ACC112 (cell line): ENCODE results near the gene PPP1R26.

Experiments used
- H2AFZ ChIP-seq: fragments of 200-600 bp; sonication (generic); one replicate; pipeline ENCODE4 v1.6.0; 2017; ENCODE audit warnings: antibody characterized with exemption, low read length; ENCODE audit not compliant: unreplicated experiment
- H3K27ac ChIP-seq: fragments of 200-600 bp; sonication (generic); 2 replicates; pipeline ENCODE4 v1.5.1; 2014; ENCODE audit warnings: low read depth, mild to moderate bottlenecking, antibody characterized with exemption, low read length, moderate library complexity
- H3K27me3 ChIP-seq: fragments of 200-600 bp; sonication (generic); 2 replicates; pipeline ENCODE4 v1.6.1; 2014; ENCODE audit warnings: mild to moderate bottlenecking, antibody characterized with exemption, low read length, moderate library complexity, mixed read lengths; ENCODE audit not compliant: insufficient read depth
- H3K36me3 ChIP-seq: fragments of 200-600 bp; sonication (generic); 2 replicates; pipeline ENCODE4 v1.6.1; 2016; ENCODE audit warnings: mild to moderate bottlenecking, antibody characterized with exemption, low read length, moderate library complexity, mixed read lengths; ENCODE audit not compliant: insufficient read depth
- H3K4me1 ChIP-seq: fragments of 200-600 bp; sonication (generic); one replicate; pipeline ENCODE4 v1.6.1; 2016; ENCODE audit warnings: low read length, mixed read lengths; ENCODE audit not compliant: insufficient read depth, unreplicated experiment, control insufficient read depth
- H3K4me3 ChIP-seq: fragments of 200-600 bp; sonication (generic); 2 replicates; pipeline ENCODE4 v1.5.1; 2014; ENCODE audit warnings: mild to moderate bottlenecking, low read depth, low read length
- H3K79me2 ChIP-seq: fragments of 200-600 bp; sonication (generic); one replicate; pipeline ENCODE4 v1.6.0; 2016; ENCODE audit warnings: low read length; ENCODE audit not compliant: control insufficient read depth, unreplicated experiment, insufficient read depth

The PPP1R26 gene

DNA sequence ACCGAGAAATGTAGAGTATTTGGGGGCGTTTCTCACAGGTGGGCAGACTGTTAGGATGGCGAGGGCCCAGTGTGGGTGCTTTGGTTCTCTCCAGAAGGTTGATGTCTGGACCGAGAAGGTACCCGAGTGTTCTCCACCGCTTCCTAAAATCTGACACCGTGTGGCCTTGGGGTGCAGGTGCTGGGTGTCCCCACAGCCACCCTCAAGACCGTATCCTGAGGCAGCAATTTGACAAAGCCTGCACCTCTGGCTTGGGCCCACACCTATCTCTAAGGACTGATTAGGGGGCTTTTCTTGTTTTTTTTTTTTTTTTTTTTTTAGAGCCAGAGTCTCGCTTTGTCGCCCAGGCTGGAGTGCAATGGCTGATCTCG lies 1.3 kb downstream of the PPP1R26 start:
- Histone ChIP-seq H3K4me1 (peaks cover 4% of the 10 kb centered on the region), H3K4me3 (peak overlapping the region; percentile 81), H3K79me2 (peaks cover 3% of the 10 kb centered on the region), H3K27ac (no peak overlapping the region), H3K36me3 (no peaks in the 10 kb centered on the region), H2AFZ (peak overlapping the region; percentile 77), H3K27me3 (no peaks in the 10 kb centered on the region)

DNA sequence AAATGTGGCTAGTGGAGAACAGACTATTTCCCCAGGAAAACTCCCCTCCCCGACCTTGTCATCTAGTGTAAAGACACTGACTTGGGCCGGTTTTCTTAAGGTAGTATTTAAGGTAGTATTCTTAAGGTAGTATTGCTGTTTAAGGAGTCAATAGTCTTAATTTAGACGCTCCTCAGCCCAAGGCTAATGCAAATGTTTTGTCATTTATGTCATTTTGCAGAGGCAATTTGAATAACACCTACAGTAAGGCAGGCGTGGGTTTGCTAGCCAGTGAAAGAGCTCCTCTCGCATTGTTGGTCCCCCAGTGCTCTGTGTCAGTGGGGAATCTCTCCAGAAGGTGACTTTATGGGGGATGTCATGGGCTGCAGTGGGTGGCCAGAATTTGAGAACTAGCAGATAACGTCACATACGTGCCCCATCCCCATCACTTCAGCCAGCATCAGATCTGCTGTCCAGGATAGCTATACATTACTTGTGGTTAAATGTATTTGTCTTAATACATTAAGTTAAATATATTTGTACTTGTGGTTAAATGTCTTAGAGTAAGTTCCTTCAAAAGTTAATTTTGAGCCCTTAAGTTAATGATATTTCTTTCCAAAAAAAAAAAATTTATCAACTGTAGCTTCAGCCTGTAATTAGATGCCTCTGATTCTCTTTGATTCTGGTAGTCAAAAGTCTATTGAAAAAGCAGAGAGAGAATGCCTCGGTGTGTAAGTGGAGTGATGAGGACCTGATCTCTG lies 2.6 kb downstream of the PPP1R26 start:
- no peak overlapping the region for H3K27ac ChIP-seq

DNA sequence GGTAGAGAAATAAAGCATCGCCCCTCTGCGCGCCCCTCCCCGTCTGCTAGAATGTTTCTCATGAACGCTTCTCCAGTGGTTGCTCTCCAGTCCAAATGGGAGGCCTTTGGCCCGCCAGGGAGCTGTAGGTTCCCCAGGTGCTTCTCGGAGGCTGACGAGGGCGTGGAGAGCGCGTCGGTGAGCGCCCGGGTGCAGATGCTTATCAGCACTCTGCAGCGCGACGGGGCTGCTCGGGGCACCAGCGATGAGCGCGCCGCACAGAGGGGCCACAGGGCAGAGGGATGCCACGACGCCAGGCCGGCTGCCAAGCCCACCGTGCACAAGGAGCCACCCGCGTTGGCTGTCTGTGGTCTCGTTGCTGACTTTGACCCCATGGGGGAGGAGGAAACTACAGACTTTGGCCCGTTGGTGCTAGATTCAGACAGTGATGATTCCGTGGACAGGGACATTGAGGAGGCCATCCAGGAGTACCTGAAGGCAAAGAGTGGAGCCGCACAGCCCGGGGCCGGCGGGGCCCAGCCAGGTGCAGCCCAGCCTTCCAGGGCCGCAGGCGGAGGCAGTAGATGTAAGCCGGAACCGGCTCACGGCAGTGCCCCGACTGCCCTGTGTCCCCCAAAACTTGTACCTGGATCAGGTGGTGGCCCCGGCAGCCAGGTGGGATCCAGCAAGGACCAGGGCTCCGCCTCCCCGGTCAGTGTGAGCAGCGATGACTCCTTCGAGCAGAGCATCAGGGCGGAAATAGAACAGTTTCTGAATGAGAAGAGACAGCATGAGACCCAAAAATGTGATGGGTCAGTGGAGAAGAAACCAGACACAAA lies 5.1 kb downstream of the PPP1R26 start:
- H3K79me2 ChIP-seq = no peaks in the 10 kb centered on the region
- H3K27me3 ChIP-seq = no peaks in the 10 kb centered on the region
- H3K4me1 ChIP-seq = peaks cover 4% of the 10 kb centered on the region
- no peak overlapping the region for H2AFZ ChIP-seq
- no peak overlapping the region for H3K27ac ChIP-seq
- no peak overlapping the region for H3K4me3 ChIP-seq
- no peaks in the 10 kb centered on the region for H3K36me3 ChIP-seq

More for the DNA sequence above, 2.6 kb downstream of the PPP1R26 start:
- no peak overlapping the region for H3K4me3 ChIP-seq
- H3K79me2 ChIP-seq = peaks cover 3% of the 10 kb centered on the region
- no peak overlapping the region for H2AFZ ChIP-seq
- H3K27me3 ChIP-seq = no peaks in the 10 kb centered on the region
- H3K36me3 ChIP-seq = no peaks in the 10 kb centered on the region
- peaks cover 4% of the 10 kb centered on the region for H3K4me1 ChIP-seq

DNA sequence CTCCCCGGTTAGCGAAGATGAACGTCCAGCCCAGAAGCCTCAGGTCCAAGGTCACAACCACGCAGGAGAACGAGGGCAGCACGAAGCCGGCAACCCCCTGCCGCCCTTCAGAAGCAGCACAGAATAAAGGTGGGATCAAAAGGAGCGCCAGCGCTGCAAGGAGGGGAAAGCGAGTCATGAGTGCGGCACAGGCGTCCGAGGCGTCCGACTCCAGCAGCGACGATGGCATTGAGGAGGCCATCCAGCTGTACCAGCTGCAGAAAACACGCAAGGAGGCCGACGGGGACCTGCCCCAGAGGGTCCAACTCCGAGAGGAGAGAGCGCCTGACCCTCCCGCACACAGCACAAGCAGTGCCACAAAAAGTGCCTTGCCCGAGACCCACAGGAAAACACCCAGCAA lies 5.8 kb downstream of the PPP1R26 start:
- Histone ChIP-seq H2AFZ (no peak overlapping the region), H3K79me2 (no peaks in the 10 kb centered on the region), H3K4me3 (no peak overlapping the region), H3K27me3 (no peaks in the 10 kb centered on the region), H3K4me1 (peaks cover 4% of the 10 kb centered on the region), H3K27ac (no peak overlapping the region), H3K36me3 (no peaks in the 10 kb centered on the region)

DNA sequence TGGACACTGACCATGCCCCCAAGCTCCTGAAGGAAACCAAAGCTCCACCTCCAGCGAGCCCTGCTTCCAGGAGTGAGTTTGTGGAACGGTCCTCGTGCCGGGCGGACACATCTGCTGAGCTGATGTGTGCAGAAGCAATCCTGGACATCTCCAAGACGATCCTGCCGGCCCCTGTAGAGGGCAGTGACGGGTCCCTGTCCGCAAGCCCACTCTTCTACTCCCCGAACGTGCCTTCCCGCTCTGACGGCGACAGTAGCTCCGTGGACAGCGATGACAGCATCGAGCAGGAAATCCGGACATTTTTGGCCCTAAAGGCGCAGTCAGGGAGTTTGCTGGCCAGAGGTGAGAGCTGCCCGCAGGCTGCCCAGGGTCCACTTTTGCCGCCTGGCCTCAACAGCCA lies 6.2 kb downstream of the PPP1R26 start:
- Histone ChIP-seq H3K27me3 (no peaks in the 10 kb centered on the region), H3K79me2 (no peaks in the 10 kb centered on the region), H3K36me3 (no peaks in the 10 kb centered on the region), H2AFZ (no peak overlapping the region), H3K4me1 (peaks cover 3% of the 10 kb centered on the region), H3K27ac (no peak overlapping the region), H3K4me3 (no peak overlapping the region)

DNA sequence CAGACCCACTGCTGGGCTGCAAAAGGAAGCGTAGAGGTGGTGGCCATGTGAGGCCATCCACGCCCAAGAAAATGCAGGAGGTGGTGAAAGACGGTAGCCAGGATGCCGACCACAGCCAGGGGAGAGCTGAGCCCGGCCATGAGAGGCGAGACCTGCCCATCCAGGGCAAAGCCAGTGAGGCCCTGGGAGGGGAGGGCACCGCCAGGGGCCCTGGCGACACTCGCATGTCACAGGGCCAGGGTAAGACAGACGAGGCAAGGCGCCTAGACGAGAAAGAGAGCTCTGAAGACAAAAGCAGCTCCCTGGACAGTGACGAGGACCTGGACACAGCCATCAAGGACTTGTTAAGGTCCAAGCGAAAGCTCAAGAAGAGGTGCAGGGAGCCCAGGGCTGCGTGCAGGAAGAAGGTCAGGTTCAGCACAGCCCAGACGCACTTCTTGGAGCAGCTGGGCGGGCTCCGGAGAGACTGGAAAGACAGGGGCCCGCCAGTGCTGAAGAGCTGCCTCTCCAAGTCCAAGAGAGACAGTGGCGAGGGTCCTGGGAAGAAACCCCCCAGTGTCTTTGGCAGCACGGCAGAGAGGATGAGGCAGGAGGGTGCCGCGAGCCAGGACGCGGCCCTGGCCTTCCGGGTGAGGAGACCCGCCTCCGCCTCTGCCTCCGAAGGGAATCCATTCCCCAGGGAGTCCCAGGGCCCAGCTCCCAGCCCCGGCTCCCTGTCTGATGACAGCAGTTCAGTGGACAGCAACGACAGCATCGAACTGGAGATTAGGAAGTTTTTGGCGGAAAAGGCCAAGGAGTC lies 6.9 kb downstream of the PPP1R26 start:
- Histone ChIP-seq H3K36me3 (no peaks in the 10 kb centered on the region), H3K27ac (no peak overlapping the region), H3K4me3 (no peak overlapping the region), H3K4me1 (no peaks in the 10 kb centered on the region), H3K79me2 (no peaks in the 10 kb centered on the region), H3K27me3 (no peaks in the 10 kb centered on the region), H2AFZ (no peak overlapping the region)

DNA sequence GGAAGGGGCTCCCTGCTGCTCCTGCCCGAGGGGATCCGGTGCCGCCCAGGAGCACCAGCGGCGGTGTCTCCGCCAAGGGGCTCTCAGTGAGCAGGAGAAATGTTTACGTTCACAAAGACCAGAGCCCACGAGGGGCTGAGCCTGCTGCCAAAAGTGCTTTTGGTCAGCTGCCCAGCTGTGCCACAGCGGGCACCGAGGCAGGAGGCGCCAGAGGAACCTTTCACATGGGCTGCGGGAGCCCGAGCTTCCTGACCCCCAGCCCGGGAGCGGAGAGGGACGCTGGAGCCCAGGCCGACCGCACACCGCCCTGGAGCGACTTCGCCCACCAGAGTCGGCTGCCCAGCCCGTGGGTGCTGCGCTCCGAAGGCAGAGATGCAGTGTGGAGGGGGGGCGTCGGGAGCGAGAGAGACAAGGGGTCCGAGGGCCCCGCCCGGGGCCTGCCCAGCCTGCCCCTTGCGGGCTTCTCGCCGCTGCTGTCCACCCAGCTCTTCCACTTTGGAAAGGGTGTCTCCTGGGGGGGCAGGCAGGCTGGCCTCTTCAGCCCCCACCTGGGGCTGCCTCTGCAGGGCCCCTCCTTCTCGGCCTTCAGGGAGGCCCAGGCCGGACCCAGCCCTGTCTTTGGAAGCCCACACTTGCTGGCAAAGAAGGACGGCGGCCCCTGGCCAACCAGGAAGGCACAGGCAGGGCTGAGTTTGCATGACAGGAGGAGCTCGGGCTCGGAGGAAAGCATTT lies 7.9 kb downstream of the PPP1R26 start:
- Histone ChIP-seq H3K27me3 (no peaks in the 10 kb centered on the region), H2AFZ (no peak overlapping the region), H3K79me2 (no peaks in the 10 kb centered on the region), H3K27ac (no peak overlapping the region), H3K4me3 (no peak overlapping the region), H3K36me3 (no peaks in the 10 kb centered on the region), H3K4me1 (no peaks in the 10 kb centered on the region)

DNA sequence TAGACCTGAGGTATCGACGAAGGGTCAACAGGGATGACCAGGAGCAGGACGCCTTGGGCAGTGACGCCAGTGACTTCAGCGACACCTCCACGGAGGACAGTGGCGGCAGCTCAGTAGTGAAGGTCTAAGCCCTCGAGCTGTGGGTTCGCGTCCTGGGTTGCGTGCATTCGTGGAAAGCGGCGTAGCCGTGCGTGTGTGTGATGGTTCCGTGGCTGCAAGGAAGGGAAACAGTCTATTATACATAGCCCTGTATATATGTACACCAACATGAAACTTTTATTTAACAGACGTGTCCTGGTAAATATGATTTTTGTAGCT lies 8.4 kb downstream of the PPP1R26 start:
- Histone ChIP-seq H3K36me3 (no peaks in the 10 kb centered on the region), H3K4me3 (no peak overlapping the region), H3K4me1 (no peaks in the 10 kb centered on the region), H3K79me2 (no peaks in the 10 kb centered on the region), H2AFZ (no peak overlapping the region), H3K27me3 (no peaks in the 10 kb centered on the region), H3K27ac (no peak overlapping the region)

DNA sequence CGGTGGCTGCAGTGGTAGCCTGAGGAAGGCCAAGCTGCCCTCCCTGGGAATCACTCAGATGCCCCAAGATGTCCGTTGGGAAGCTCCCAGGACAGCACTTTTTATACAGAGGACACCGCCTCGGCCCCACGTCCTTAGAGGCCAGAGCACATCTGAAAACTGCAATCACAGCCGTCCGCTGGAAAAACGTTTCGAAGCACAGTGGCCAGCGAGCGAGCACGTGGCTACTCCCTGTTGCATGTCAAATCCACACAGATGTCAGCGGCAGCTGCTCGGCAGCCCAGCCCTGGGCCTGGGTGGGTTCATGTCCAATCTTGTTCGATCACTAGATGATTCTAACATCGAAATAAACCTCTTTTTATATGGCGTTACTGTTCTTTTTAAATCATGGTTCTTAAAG lies 8.9 kb downstream of the PPP1R26 start:
- Histone ChIP-seq H3K4me1 (no peaks in the 10 kb centered on the region), H3K27me3 (no peaks in the 10 kb centered on the region), H3K79me2 (no peaks in the 10 kb centered on the region), H3K27ac (no peak overlapping the region), H3K36me3 (no peaks in the 10 kb centered on the region), H2AFZ (no peak overlapping the region), H3K4me3 (no peak overlapping the region)

DNA sequence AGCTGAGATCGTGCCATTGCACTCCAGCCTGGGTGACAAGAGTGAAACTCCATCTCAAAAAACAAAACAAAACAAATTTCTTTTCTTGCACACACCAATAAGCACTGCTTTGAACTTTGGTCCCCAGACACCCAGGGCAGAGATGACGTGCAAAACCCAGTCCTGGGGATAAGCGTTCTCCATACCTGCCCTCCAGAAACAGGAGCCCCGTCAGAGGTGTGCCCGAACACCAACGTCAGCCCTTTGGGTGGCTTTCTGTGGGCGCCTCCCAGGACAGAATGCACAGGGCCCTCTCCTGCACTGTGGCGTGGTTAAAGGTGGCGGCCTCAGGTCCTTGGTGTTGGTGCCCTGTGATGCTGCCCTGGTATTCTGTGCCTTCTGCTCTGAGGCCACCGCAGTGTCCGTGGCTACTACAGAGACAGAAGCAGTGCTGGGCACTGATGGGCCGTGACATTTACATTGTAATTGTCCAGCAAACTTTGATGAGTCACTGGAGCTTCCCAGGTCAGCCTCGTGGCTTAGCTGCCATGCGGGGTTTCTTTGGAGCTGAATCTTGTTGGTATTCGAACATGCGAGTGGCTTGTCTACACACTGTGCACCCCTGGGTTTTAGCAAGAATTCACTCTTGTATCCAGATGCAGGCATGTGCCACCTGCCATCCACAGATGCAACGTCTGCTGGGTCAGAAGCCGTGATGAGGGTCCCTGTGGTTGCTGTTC lies 9.8 kb downstream of the PPP1R26 start:
- Histone ChIP-seq H2AFZ (no peak overlapping the region), H3K79me2 (no peaks in the 10 kb centered on the region), H3K27ac (no peak overlapping the region), H3K4me1 (no peaks in the 10 kb centered on the region), H3K36me3 (no peaks in the 10 kb centered on the region), H3K27me3 (no peaks in the 10 kb centered on the region), H3K4me3 (no peak overlapping the region)
